Activated CD4-positive, alpha-beta T cell treated with anti-CD3 and anti-CD28 coated beads, Interleukin-2, amount 10 ng/mL, durations not matched to agents 7 days and 5 days (primary cell): ENCODE measurements around the gene LRRC2. TPM values are rescaled to one million over a fixed set of nuclear protein-coding genes. Genes with fewer than 3 reads are reported as not detected.
"Not testable (repeated sequence)": the region's sequence is repeated elsewhere in the genome, so short reads cannot be mapped to it uniquely, and the experiment has no call there.

Experiments used
- CTCF ChIA-PET: fragments of 350-600 bp; sonication (Branson Sonifier 250); formaldehyde crosslinking; loops from one replicate; lab custom pipeline; 2021; ENCODE audit warnings: antibody characterized with exemption; lab: Charles Lee
- POLR2A ChIA-PET: fragments of 350-600 bp; sonication (Branson Sonifier 250); formaldehyde crosslinking; loops from one replicate; lab custom pipeline; 2021; ENCODE audit warnings: antibody characterized with exemption; lab: Charles Lee
- DNase-seq: peaks from one replicate; pipeline ENCODE4 v3.0.0-alpha.2; 2020
- H3K27ac Mint-ChIP-seq: one replicate; pipeline ENCODE4 v1.8.0; 2021; ENCODE audit warnings: mild to moderate bottlenecking, moderate library complexity, mixed read lengths
- H3K27me3 Mint-ChIP-seq: one replicate; pipeline ENCODE4 v1.8.0; 2021; ENCODE audit warnings: mixed read lengths
- H3K36me3 Mint-ChIP-seq: one replicate; pipeline ENCODE4 v1.8.0; 2021; ENCODE audit warnings: low read depth, mixed read lengths
- H3K4me1 Mint-ChIP-seq: one replicate; pipeline ENCODE4 v1.8.0; 2021; ENCODE audit warnings: mixed read lengths
- H3K4me3 Mint-ChIP-seq: one replicate; pipeline ENCODE4 v1.8.0; 2021; ENCODE audit warnings: mild to moderate bottlenecking, moderate library complexity, mixed read lengths
- H3K9me3 Mint-ChIP-seq: one replicate; pipeline ENCODE4 v1.8.0; 2021; ENCODE audit warnings: mixed read lengths
- total RNA-seq, 2 experiments: library from RNA; stranded (reverse); gene quantifications; one replicate each; pipeline ENCODE4 v1.2.3, GENCODE V29; 2021

The LRRC2 gene
- total RNA-seq, 2 experiments from 2014 or later, result 0.27 to 0.29 TPM

GRCh38 chr3:46577580-46578249, 11.6 kb upstream of the LRRC2 start:
- H3K4me1 Mint-ChIP-seq, DNase-seq, H3K27ac Mint-ChIP-seq, H3K4me3 Mint-ChIP-seq, CTCF ChIA-PET, POLR2A ChIA-PET, H3K36me3 Mint-ChIP-seq, H3K9me3 Mint-ChIP-seq: not testable (repeated sequence)
- peaks cover 20% of the 10 kb centered on the region for H3K27me3 Mint-ChIP-seq

GRCh38 chr3:46576879-46577278, 10.8 kb upstream of the LRRC2 start:
- no peaks in the 10 kb centered on the region for H3K36me3 Mint-ChIP-seq
- H3K27ac Mint-ChIP-seq, result no peak overlapping the region
- DNase-seq, result no peak
- POLR2A ChIA-PET, result no interaction called here
- CTCF ChIA-PET, result no interaction called here
- no peak overlapping the region for H3K4me3 Mint-ChIP-seq
- H3K4me1 Mint-ChIP-seq, result peaks cover 2% of the 10 kb centered on the region
- peaks cover 12% of the 10 kb centered on the region for H3K27me3 Mint-ChIP-seq
- H3K9me3 Mint-ChIP-seq, result no peaks in the 10 kb centered on the region

DNA sequence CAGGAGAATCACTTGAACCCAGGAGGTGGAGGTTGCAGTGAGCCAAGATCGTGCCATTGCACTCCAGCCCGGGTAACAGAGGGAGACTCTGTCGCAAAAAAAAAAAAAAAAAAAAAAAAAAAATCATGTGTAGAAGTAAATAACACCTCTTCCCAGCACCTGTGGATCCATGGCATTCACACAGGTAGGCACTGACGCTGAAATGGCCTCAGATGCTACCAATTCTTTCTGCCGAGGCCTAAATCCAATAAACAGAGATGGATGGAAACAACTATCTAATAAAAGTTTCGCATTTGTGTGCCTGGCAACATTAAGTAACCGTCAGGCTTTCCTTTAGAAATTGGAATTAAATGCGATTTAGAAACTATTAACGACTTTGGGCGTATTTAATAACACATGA, 10.3 kb upstream of the LRRC2 start:
- H3K27me3 Mint-ChIP-seq, result peaks cover 10% of the 10 kb centered on the region
- DNase-seq, result no peak
- ChIA-PET CTCF (no interaction called here), POLR2A (no interaction called here)
- peaks cover 2% of the 10 kb centered on the region for H3K4me1 Mint-ChIP-seq
- no peak overlapping the region for H3K4me3 Mint-ChIP-seq
- no peaks in the 10 kb centered on the region for H3K9me3 Mint-ChIP-seq
- no peak overlapping the region for H3K27ac Mint-ChIP-seq
- H3K36me3 Mint-ChIP-seq, result no peaks in the 10 kb centered on the region

DNA sequence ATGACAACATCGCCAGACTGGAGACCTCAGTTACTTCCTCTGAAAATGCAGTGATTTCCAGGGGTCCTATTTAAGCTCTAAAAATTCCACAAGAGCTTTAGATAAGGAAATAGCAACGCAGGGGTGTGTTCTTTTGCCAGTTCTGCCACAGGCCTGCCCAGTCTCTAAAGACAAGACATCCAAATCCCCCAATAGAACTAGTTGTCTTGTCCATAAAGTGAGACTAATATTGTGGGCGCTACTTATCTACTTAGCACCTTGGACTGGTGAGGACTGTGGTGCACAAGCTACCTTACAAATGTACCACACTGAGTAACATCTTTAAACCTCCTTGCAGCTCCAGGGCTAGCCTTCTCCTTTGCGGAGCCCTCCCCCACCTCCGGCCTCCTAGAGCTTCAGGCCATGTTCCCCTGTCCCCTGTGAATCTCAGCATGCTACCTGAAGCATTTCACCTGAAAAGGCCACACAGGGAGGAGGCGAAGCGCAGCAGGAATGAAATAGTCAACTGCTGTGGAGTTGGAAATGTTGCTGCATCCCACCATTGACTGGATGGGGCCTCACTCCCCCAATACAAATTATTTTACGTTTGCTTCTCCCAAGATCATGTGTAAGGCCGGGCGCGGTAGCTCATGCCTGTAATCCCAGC, 9.6 kb upstream of the LRRC2 start:
- no peaks in the 10 kb centered on the region for H3K9me3 Mint-ChIP-seq
- H3K27me3 Mint-ChIP-seq, result peaks cover 7% of the 10 kb centered on the region
- no peak overlapping the region for H3K4me3 Mint-ChIP-seq
- ChIA-PET CTCF (interaction anchor here (0.6 kb wide), 1 partner anchor 35 kb away, joined by 6 read pairs; no protein-coding TSS in a partner anchor), POLR2A (interaction anchor here (0.6 kb wide), 1 partner anchor 18 kb away, joined by 3 read pairs; no protein-coding TSS in a partner anchor)
- no peaks in the 10 kb centered on the region for H3K36me3 Mint-ChIP-seq
- peaks cover 2% of the 10 kb centered on the region for H3K4me1 Mint-ChIP-seq
- DNase-seq, result no peak
- H3K27ac Mint-ChIP-seq, result no peak overlapping the region

DNA sequence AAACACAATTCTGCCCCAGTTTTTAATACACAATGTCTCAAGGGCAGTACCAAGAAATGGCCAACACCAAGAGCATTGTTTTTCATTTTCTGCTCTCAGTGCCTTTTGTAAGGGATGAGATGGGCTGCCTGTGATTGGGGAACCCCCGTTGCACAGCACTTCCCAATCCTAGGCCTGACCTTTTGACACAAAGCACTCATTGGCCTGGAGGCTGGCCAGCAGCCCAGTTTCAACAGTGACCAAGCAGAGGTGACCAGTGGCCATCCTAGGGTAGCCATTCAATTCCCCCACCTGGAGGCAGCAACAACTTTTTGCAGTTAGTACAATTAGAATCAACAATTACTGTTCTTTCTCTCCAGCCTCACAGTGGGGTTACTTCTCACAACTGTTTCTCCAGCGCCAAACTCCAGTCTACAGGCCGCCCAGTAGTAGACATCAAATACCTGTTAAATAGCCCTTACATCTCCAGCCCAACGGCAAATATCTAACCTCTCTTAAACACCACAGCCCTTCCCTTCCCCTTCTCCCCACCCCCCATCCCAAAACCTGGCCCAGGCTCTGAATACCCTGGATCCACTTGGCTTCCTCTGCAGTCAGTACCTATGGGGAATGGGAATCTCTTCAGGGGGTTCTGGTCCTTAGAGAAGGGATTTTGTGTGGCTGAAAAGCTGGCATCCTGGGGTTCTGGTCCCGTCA, 8.9 kb upstream of the LRRC2 start:
- peaks cover 12% of the 10 kb centered on the region for H3K27me3 Mint-ChIP-seq
- POLR2A ChIA-PET, result interaction anchor here (0.6 kb wide), 1 partner anchor 17 kb away, joined by 3 read pairs; no protein-coding TSS in a partner anchor
- no peak overlapping the region for H3K4me3 Mint-ChIP-seq

GRCh38 chr3:46574243-46574646, 8.1 kb upstream of the LRRC2 start:
- ChIA-PET POLR2A (no interaction called here), CTCF (interaction anchor here (1.4 kb wide), 1 partner anchor 86 kb away, joined by 4 read pairs; no protein-coding TSS in a partner anchor)
- Mint-ChIP-seq H3K27me3 (peaks cover 18% of the 10 kb centered on the region), H3K27ac (no peak overlapping the region), H3K36me3 (no peaks in the 10 kb centered on the region), H3K9me3 (peaks cover 2% of the 10 kb centered on the region), H3K4me3 (no peak overlapping the region), H3K4me1 (peaks cover 2% of the 10 kb centered on the region)
- DNase-seq, result no peak

More for the DNA sequence above, 8.9 kb upstream of the LRRC2 start:
- no peaks in the 10 kb centered on the region for H3K36me3 Mint-ChIP-seq
- CTCF ChIA-PET, result interaction anchor here (0.6 kb wide), 1 partner anchor 34 kb away, joined by 6 read pairs; no protein-coding TSS in a partner anchor
- no peak overlapping the region for H3K27ac Mint-ChIP-seq
- peaks cover 2% of the 10 kb centered on the region for H3K4me1 Mint-ChIP-seq
- H3K9me3 Mint-ChIP-seq, result no peaks in the 10 kb centered on the region
- no peak for DNase-seq

DNA sequence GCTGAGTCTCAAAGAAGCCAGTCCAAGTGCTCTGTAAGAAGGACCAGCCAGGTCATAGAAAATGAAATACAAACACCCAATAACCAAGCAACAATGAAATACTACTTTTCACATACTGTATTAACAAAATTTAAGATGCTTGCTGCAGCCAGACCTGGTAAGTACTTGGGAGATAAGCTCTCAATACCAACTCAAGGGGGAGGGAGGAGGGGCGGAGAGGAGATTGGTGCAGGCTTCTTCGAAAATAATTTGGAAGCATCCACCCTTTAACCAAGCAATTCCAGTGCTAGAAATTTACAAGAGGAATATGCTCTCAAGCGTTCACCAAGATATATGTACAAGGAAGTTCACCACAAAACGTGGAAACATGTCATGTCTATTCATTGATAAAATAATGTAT, 7.6 kb upstream of the LRRC2 start:
- Mint-ChIP-seq H3K27me3 (peaks cover 18% of the 10 kb centered on the region), H3K4me3 (no peak overlapping the region), H3K9me3 (peaks cover 2% of the 10 kb centered on the region), H3K27ac (no peak overlapping the region), H3K36me3 (no peaks in the 10 kb centered on the region), H3K4me1 (no peaks in the 10 kb centered on the region)
- DNase-seq, result no peak
- CTCF ChIA-PET, result interaction anchor here (1.3 to 1.4 kb wide), 2 partner anchors 15 to 85 kb away, joined by 3 to 4 read pairs; no protein-coding TSS in a partner anchor
- POLR2A ChIA-PET, result no interaction called here

GRCh38 chr3:46571684-46572083, 5.6 kb upstream of the LRRC2 start:
- Mint-ChIP-seq H3K9me3 (peaks cover 2% of the 10 kb centered on the region), H3K36me3 (no peaks in the 10 kb centered on the region), H3K4me3 (no peak overlapping the region), H3K4me1 (peaks cover 1% of the 10 kb centered on the region), H3K27me3 (peaks cover 30% of the 10 kb centered on the region), H3K27ac (no peak overlapping the region)
- POLR2A ChIA-PET, result no interaction called here
- DNase-seq, result no peak
- CTCF ChIA-PET, result interaction anchor here (0.7 to 1.4 kb wide), 4 partner anchors 13 to 312 kb away, joined by 3 to 5 read pairs (median 3); no protein-coding TSS in a partner anchor

DNA sequence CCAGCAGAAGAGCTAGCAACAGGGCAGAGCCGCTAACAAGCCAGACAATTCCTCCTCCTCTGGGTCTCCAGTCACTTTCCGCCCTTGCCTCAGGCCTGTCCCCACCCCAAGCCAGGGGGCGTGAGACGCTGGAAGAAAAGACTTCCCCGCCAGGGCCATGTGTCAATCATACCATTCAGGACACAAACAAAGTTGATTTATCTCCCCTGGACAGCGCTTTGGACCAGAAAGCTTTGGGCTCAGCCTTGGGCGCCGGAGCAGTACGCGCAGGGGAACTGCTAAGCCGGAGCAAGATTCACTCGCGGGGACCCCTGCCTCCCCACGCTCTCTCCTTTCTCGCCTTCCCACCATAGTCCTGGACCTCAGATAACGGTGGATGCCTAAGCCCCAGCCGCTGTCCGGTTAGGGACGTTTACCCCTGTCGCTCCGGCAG, 479 bp downstream of the LRRC2 start:
- peaks cover 2% of the 10 kb centered on the region for H3K36me3 Mint-ChIP-seq
- DNase-seq, result no peak
- peaks cover 14% of the 10 kb centered on the region for H3K4me1 Mint-ChIP-seq
- H3K9me3 Mint-ChIP-seq, result peaks cover 4% of the 10 kb centered on the region
- POLR2A ChIA-PET, result no interaction called here
- CTCF ChIA-PET, result interaction anchor here (0.7 to 1.2 kb wide), 2 partner anchors 40 to 76 kb away, joined by 3 read pairs; no protein-coding TSS in a partner anchor
- H3K27me3 Mint-ChIP-seq, result peaks cover 48% of the 10 kb centered on the region
- peak overlapping the region; percentile 21 for H3K27ac Mint-ChIP-seq
- peak overlapping the region; percentile 66 for H3K4me3 Mint-ChIP-seq

DNA sequence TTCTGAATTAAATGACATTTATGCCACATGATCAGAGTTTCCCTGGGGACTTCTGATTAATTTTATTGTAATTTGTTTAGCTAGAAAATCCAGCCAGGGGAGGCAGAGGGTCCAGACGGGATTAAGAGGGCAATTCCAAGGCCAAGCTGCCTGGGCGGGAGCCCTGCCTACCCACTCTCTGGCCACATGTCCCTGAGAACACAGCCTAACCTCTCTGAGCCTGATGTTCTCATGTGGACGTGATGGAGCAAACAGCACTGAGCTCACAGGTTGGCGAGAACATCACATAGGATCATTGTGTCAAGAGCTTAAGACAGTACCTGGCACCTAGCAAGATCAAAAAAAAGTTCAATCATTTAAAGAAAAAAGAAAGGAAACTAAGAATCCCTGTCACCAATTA, 1.0 kb downstream of the LRRC2 start:
- H3K27ac Mint-ChIP-seq, result no peak overlapping the region
- H3K27me3 Mint-ChIP-seq, result peaks cover 48% of the 10 kb centered on the region
- CTCF ChIA-PET, result interaction anchor here (0.6 to 1.2 kb wide), 3 partner anchors 40 to 76 kb away, joined by 3 read pairs; no protein-coding TSS in a partner anchor
- H3K36me3 Mint-ChIP-seq, result peaks cover 2% of the 10 kb centered on the region
- H3K4me3 Mint-ChIP-seq, result peak overlapping the region; percentile 66
- POLR2A ChIA-PET, result no interaction called here
- DNase-seq, result no peak
- peaks cover 14% of the 10 kb centered on the region for H3K4me1 Mint-ChIP-seq
- H3K9me3 Mint-ChIP-seq, result peaks cover 4% of the 10 kb centered on the region

GRCh38 chr3:46564190-46565021, 1.7 kb downstream of the LRRC2 start:
- POLR2A ChIA-PET, result no interaction called here
- Mint-ChIP-seq H3K9me3 (peaks cover 3% of the 10 kb centered on the region), H3K36me3 (peaks cover 2% of the 10 kb centered on the region), H3K4me3 (no peak overlapping the region), H3K27me3 (peaks cover 48% of the 10 kb centered on the region), H3K27ac (no peak overlapping the region), H3K4me1 (peaks cover 14% of the 10 kb centered on the region)
- CTCF ChIA-PET, result interaction anchor here (0.6 to 1.2 kb wide), 2 partner anchors 44 to 75 kb away, joined by 3 read pairs; no protein-coding TSS in a partner anchor
- no peak for DNase-seq

DNA sequence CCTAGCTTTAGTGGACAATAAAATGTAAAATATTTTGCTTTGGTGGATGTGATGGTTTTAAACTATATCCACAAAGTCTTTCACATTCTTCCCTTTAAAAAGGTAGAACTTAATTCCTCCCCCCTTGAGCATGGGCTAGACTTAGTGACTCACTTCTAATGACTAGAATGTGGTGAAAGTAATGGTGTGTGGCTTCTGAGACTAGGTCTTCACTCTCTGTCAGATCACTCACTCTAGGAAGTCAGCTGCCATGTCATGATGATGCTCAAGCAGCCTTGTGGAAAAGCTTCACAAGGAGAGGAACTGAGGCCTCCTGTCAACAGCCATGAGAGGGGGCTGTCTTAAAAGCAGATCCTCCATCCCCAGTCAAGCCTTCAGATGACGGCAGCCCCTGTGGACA, 4.2 kb downstream of the LRRC2 start:
- Mint-ChIP-seq H3K4me3 (no peak overlapping the region), H3K9me3 (peaks cover 2% of the 10 kb centered on the region), H3K27ac (no peak overlapping the region), H3K4me1 (peaks cover 31% of the 10 kb centered on the region), H3K36me3 (peaks cover 2% of the 10 kb centered on the region), H3K27me3 (peaks cover 40% of the 10 kb centered on the region)
- CTCF ChIA-PET, result interaction anchor here (0.6 to 6.0 kb wide), 5 partner anchors 11 to 304 kb away, joined by 3 to 69 read pairs (median 4); no protein-coding TSS in a partner anchor
- no peak for DNase-seq
- POLR2A ChIA-PET, result interaction anchor here (0.6 kb wide), 1 partner anchor 65 kb away, joined by 3 read pairs; no protein-coding TSS in a partner anchor
